GM12878 (cell line): Measurements from ENCODE around the gene TMEM50A. TPM values are rescaled to one million over a fixed set of nuclear protein-coding genes. Genes with fewer than 3 reads are reported as not detected.
A peak's percentile ranks its signal among the peaks of the same experiment; 100 is the strongest.
"Not testable (repeated sequence)": the region's sequence is repeated elsewhere in the genome, so short reads cannot be mapped to it uniquely, and the experiment has no call there.

Experiments used
- ATAC-seq: fragments of 200-7000 bp; cut with Tn5 transposase; 3 replicates; pipeline ENCODE4 v1.9.1; 2020; ENCODE audit warnings: mild to moderate bottlenecking, moderate library complexity
- BruUV-seq: library from RNA; stranded (reverse); fragments of 400-500 nt; replicated peaks from 2 replicates; lab custom pipeline; 2021; lab: Mats Ljungman, UMichigan
- CTCF ChIA-PET: fragments of 300-600 bp; sonication (Branson Sonifier 250); formaldehyde crosslinking; extraction: SDS; loops from one replicate; lab custom pipeline; 2021; ENCODE audit warnings: inconsistent platforms; lab: Yijun Ruan, JAX
- POLR2A ChIA-PET: fragments of 350-600 bp; formaldehyde crosslinking; extraction: SDS; loops from one replicate; lab custom pipeline; 2021; ENCODE audit warnings: inconsistent platforms; lab: Charles Lee
- RAD21 ChIA-PET: fragments of 300-600 bp; sonication (Branson Sonifier 250); formaldehyde crosslinking; loops from one replicate; lab custom pipeline; 2023; ENCODE audit warnings: antibody characterized with exemption; ENCODE audit not compliant: unreplicated experiment; lab: Charles Lee
- SMC1A ChIA-PET: fragments of 300-600 bp; sonication (Branson Sonifier 250); formaldehyde crosslinking; loops from one replicate; lab custom pipeline; 2023; ENCODE audit not compliant: unreplicated experiment, uncharacterized antibody; lab: Charles Lee
- DNase-seq: peaks from one replicate; pipeline ENCODE4 v3.0.0-alpha.2; 2011; ENCODE audit warnings: low read depth, low spot score
- FAIRE-seq: peaks from 3 replicates; lab custom pipeline; 2011; peaks lifted over from hg19 to GRCh38; lab: Jason Lieb, UNC
- H2AFZ ChIP-seq: 2 replicates; pipeline ENCODE4 v1.6.0; 2011; ENCODE audit warnings: low read depth, low read length, control low read depth; ENCODE audit not compliant: control insufficient read depth
- H3K27ac ChIP-seq: 2 replicates; pipeline ENCODE4 v1.5.1; 2011; ENCODE audit warnings: control low read depth; ENCODE audit not compliant: control insufficient read depth, insufficient read depth
- H3K27me3 ChIP-seq, 2 experiments: replicated peaks in 1 of 2; 2 replicates each; pipeline versions ENCODE4 v1.6.0 to v1.6.1; 2011; ENCODE audit warnings: low read length in 1 of 2; ENCODE audit not compliant: control insufficient read depth in 2 of 2, insufficient read depth in 2 of 2
- H3K36me3 ChIP-seq, 2 experiments: 2 replicates each; pipeline ENCODE4 v1.5.1; 2011; ENCODE audit warnings: low read length in 1 of 2; ENCODE audit not compliant: control insufficient read depth in 2 of 2, insufficient read depth in 2 of 2
- H3K4me1 ChIP-seq: 2 replicates; pipeline ENCODE4 v1.6.1; 2011; ENCODE audit warnings: mild to moderate bottlenecking, low read length, moderate library complexity, mixed read lengths; ENCODE audit not compliant: control insufficient read depth, insufficient read depth
- H3K4me2 ChIP-seq: 2 replicates; pipeline ENCODE4 v1.6.0; 2011; ENCODE audit warnings: control low read depth; ENCODE audit not compliant: control insufficient read depth, insufficient read depth
- H3K4me3 ChIP-seq: fragments of 200-600 bp; sonication (generic); 2 replicates; pipeline ENCODE4 v1.5.1; 2016
- H3K79me2 ChIP-seq: 2 replicates; pipeline ENCODE4 v1.6.0; 2011; ENCODE audit warnings: low read length; ENCODE audit not compliant: control insufficient read depth, insufficient read depth
- H3K9ac ChIP-seq: 2 replicates; pipeline ENCODE4 v1.8.0; 2011; ENCODE audit warnings: low read length, control low read depth, mixed read lengths; ENCODE audit not compliant: control insufficient read depth, insufficient read depth
- H3K9me3 ChIP-seq: replicated peaks from 3 replicates; pipeline ENCODE4 v1.5.1; 2011; ENCODE audit warnings: mild to moderate bottlenecking, low read length; ENCODE audit not compliant: control insufficient read depth, insufficient read depth
- H4K20me1 ChIP-seq: 2 replicates; pipeline ENCODE4 v1.6.0; 2011; ENCODE audit not compliant: control insufficient read depth, insufficient read depth
- CREB1 ChIP-seq: IDR thresholded peaks from 2 replicates; pipeline ENCODE4 v1.6.1; 2012; ENCODE audit warnings: low read depth, mild to moderate bottlenecking, inconsistent platforms
- FOXM1 ChIP-seq: IDR thresholded peaks from 2 replicates; pipeline ENCODE4 v1.6.1; 2012; ENCODE audit warnings: low read depth, mild to moderate bottlenecking, inconsistent platforms, low read length, moderate library complexity
- IKZF1 ChIP-seq: fragments of 450-650 bp; conservative IDR thresholded peaks from 2 replicates; pipeline ENCODE4 v1.6.1; 2017; ENCODE audit warnings: antibody characterized with exemption, mild to moderate bottlenecking
- KLF5 ChIP-seq: fragments of 450-650 bp; IDR thresholded peaks from 2 replicates; pipeline ENCODE4 v1.6.1; 2014; ENCODE audit warnings: mild to moderate bottlenecking; ENCODE audit not compliant: partially characterized antibody
- MTA3 ChIP-seq: IDR thresholded peaks from 2 replicates; pipeline ENCODE4 v1.6.1; 2012; ENCODE audit warnings: low read length, inconsistent platforms, borderline replicate concordance
- NBN ChIP-seq: fragments of 450-650 bp; IDR thresholded peaks from 2 replicates; pipeline ENCODE4 v1.6.1; 2016
- NR2C2 ChIP-seq: IDR thresholded peaks from 2 replicates; pipeline ENCODE4 v1.6.1; 2011; ENCODE audit warnings: borderline replicate concordance, low read depth; ENCODE audit not compliant: control insufficient read depth, insufficient read length
- NR2F1 ChIP-seq: fragments of 450-650 bp; conservative IDR thresholded peaks from 2 replicates; pipeline ENCODE4 v1.6.1; 2017; ENCODE audit warnings: mild to moderate bottlenecking
- PML ChIP-seq: IDR thresholded peaks from 2 replicates; pipeline ENCODE4 v1.6.1; 2012; ENCODE audit warnings: low read length, inconsistent platforms
- POLR2A ChIP-seq: IDR thresholded peaks from 2 replicates; pipeline ENCODE4 v1.6.1; 2011; ENCODE audit warnings: low read depth, mild to moderate bottlenecking, low read length
- SMAD5 ChIP-seq: IDR thresholded peaks from 2 replicates; pipeline ENCODE4 v1.6.1; 2016; ENCODE audit warnings: antibody characterized with exemption, low read depth
- STAT3 ChIP-seq: IDR thresholded peaks from 2 replicates; pipeline ENCODE4 v1.6.1; 2011; ENCODE audit warnings: low read depth, low read length, improper control_type of control experiment
- ZNF207 ChIP-seq: fragments of 450-650 bp; IDR thresholded peaks from 2 replicates; pipeline ENCODE4 v1.6.1; 2014; ENCODE audit warnings: antibody characterized with exemption, mild to moderate bottlenecking, borderline replicate concordance
- ZNF24 ChIP-seq: fragments of 450-650 bp; IDR thresholded peaks from 2 replicates; pipeline ENCODE4 v1.6.1; 2017; ENCODE audit warnings: antibody characterized with exemption, mild to moderate bottlenecking
- WGBS: methylation state at CpG from one replicate; pipeline ENCODE4 v1.1.6; 2016; ENCODE audit warnings: low lambda C conversion rate; ENCODE audit not compliant: insufficient replicate concordance, insufficient coverage; ENCODE audit errors: missing lambda C conversion rate; 5-methylcytosine and 5-hydroxymethylcytosine counted together
- in situ Hi-C: fragments of 300-500 bp; cut with MboI; formaldehyde crosslinking; loops from 9 replicates; pipeline ENCODE4 v1.14.3; 2018; ENCODE audit warnings: mixed read lengths
- intact Hi-C: fragments of 100-400 bp; cut with micrococcal nuclease; formaldehyde crosslinking; loops from one replicate; pipeline ENCODE4 v1.14.2; 2022; ENCODE audit not compliant: unreplicated experiment
- polyA plus RNA-seq, 11 experiments: library from polyadenylated mRNA; depleted of rRNA in 4 of 11; unstranded in 6 of 11; stranded (reverse) in 5 of 11; fragments of >200 nt; fragmentation: Nextera tagmentation in 4 of 11; fragmentation: Illumina TruSeq in 1 of 11; extraction: Ambion mirVana in 4 of 11; extraction: Trizol in 1 of 11; gene quantifications; 1 replicate in 1 of 11; 2 replicates in 10 of 11; pipeline versions ENCODE4 v1.2.1 to v1.2.3, GENCODE V29; 2011 to 2016; ENCODE audit warnings: inconsistent platforms in 2 of 11, missing spikeins in 2 of 11, low read depth in 1 of 11
- total RNA-seq, 4 experiments: library from RNA; depleted of rRNA in 3 of 4; stranded (reverse); fragments of >200 nt in 3 of 4; fragmentation: Illumina TruSeq in 1 of 4; extraction: Trizol in 1 of 4; gene quantifications; 2 replicates each; pipeline versions ENCODE4 v1.2.1 to v1.2.3, GENCODE V29; 2013 to 2021
- TF ChIP-seq, protein P1 (sequence below): fragments of 450-650 bp; IDR thresholded peaks from 2 replicates; pipeline ENCODE4 v1.6.1; 2018; ENCODE audit warnings: borderline replicate concordance, mild to moderate bottlenecking; ENCODE audit not compliant: partially characterized antibody
- TF ChIP-seq, protein P2 (sequence below): fragments of 450-650 bp; IDR thresholded peaks from 2 replicates; pipeline ENCODE4 v1.6.1; 2016; ENCODE audit warnings: mild to moderate bottlenecking
- TF ChIP-seq, protein P3 (sequence below): IDR thresholded peaks from 2 replicates; pipeline ENCODE4 v1.6.1; 2012; ENCODE audit warnings: low read depth, low read length, improper control_type of control experiment
- TF ChIP-seq, protein P4 (sequence below): fragments of 450-650 bp; IDR thresholded peaks from 2 replicates; pipeline ENCODE4 v1.6.1; 2017; ENCODE audit warnings: mild to moderate bottlenecking, low read depth, inconsistent platforms; ENCODE audit not compliant: poor library complexity, severe bottlenecking

Gene TMEM50A
- total and polyA plus RNA-seq, 10 of the 15 experiments (the other 5 are each of a cell fraction or from before 2014, with no cell fraction given), result 23.5 to 148 (median 85.5) TPM

DNA sequence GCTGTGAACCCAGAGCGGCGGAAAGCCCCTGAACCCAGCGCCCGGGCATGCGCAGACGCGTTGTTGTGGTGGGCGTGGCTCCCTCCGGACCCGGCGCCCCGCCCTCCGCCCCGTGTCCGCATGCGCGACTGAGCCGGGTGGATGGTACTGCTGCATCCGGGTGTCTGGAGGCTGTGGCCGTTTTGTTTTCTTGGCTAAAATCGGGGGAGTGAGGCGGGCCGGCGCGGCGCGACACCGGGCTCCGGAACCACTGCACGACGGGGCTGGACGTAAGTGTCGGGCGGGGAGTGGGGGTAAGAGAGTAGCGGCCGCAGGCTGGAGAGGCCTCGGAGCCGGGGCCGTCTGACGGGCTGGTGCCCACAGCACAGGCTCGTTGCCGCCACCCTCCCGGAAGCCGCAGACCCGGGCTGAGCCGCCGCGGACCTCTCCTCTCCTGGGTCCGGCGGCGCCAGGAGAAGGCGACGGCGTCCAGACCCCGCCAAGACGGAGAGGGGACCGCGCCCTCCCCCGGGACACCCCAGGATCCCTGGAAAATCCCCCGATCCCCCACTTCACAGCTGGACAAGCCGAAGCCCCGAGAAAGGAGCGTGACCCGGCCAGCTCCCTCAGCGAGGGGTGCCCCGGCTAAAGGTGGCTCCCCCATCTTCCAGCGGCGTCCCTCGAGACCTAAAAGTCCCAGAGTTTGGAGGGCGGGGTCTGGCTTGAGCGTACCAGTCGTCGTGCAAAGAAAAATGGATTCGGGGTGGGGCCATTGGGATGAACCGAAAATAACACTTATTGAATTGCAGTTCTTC lies at the start of gene TMEM50A (continued):
- TF ChIP-seq, protein P1, sequence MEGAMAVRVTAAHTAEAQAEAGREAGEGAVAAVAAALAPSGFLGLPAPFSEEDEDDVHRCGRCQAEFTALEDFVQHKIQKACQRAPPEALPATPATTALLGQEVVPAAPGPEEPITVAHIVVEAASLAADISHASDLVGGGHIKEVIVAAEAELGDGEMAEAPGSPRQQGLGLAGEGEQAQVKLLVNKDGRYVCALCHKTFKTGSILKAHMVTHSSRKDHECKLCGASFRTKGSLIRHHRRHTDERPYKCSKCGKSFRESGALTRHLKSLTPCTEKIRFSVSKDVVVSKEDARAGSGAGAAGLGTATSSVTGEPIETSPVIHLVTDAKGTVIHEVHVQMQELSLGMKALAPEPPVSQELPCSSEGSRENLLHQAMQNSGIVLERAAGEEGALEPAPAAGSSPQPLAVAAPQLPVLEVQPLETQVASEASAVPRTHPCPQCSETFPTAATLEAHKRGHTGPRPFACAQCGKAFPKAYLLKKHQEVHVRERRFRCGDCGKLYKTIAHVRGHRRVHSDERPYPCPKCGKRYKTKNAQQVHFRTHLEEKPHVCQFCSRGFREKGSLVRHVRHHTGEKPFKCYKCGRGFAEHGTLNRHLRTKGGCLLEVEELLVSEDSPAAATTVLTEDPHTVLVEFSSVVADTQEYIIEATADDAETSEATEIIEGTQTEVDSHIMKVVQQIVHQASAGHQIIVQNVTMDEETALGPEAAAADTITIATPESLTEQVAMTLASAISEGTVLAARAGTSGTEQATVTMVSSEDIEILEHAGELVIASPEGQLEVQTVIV, result peak; percentile 58
- TF ChIP-seq KLF5 (peak; percentile 68), ZNF207 (peak; percentile 31; the same call in 1 of the 2 replicates), NBN (peak; percentile 75; the same call in 1 of the 2 replicates), NR2C2 (no peak), SMAD5 (peak; percentile 74; the same call in 1 of the 2 replicates), FOXM1 (no peak), PML (peak; percentile 69; the same call in 1 of the 2 replicates), IKZF1 (peak; percentile 92), MTA3 (no peak), STAT3 (no peak), POLR2A (peak; percentile 81), NR2F1 (peak; percentile 83), CREB1 (peak; percentile 35; the same call in 1 of the 2 replicates), ZNF24 (no peak)
- TF ChIP-seq, protein P2, sequence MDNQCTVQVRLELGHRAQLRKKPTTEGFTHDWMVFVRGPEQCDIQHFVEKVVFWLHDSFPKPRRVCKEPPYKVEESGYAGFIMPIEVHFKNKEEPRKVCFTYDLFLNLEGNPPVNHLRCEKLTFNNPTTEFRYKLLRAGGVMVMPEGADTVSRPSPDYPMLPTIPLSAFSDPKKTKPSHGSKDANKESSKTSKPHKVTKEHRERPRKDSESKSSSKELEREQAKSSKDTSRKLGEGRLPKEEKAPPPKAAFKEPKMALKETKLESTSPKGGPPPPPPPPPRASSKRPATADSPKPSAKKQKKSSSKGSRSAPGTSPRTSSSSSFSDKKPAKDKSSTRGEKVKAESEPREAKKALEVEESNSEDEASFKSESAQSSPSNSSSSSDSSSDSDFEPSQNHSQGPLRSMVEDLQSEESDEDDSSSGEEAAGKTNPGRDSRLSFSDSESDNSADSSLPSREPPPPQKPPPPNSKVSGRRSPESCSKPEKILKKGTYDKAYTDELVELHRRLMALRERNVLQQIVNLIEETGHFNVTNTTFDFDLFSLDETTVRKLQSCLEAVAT, result peak; percentile 48; the same call in 1 of the 2 replicates
- TF ChIP-seq, protein P3, sequence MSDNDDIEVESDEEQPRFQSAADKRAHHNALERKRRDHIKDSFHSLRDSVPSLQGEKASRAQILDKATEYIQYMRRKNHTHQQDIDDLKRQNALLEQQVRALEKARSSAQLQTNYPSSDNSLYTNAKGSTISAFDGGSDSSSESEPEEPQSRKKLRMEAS, result no peak
- TF ChIP-seq, protein P4, sequence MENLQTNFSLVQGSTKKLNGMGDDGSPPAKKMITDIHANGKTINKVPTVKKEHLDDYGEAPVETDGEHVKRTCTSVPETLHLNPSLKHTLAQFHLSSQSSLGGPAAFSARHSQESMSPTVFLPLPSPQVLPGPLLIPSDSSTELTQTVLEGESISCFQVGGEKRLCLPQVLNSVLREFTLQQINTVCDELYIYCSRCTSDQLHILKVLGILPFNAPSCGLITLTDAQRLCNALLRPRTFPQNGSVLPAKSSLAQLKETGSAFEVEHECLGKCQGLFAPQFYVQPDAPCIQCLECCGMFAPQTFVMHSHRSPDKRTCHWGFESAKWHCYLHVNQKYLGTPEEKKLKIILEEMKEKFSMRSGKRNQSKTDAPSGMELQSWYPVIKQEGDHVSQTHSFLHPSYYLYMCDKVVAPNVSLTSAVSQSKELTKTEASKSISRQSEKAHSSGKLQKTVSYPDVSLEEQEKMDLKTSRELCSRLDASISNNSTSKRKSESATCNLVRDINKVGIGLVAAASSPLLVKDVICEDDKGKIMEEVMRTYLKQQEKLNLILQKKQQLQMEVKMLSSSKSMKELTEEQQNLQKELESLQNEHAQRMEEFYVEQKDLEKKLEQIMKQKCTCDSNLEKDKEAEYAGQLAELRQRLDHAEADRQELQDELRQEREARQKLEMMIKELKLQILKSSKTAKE, result peak; percentile 38

DNA sequence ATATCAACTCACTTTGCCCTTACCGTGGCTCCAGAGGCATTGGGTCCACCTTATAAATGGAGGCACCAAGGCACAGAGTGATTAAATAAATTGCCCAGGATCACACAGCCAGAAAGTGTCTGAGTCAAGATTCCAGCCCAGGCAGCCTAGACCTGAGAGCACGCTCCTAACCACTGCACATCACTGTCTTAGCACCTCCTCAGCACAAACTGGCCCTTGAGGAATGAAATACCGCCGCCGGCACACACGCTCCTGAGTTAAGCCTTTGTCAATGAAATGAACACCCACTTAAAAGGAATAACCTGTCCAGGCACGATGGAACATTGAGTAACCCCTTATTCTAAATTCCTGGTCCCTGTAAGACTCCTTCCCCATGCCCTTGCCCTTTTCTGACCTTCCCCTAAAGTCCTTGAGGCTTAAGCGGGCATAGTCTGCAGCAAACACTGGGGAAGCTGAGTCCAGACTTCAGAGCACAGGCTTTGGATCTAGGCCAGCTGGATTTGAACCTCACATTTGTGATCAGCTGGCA lies 49.5 kb upstream of the TMEM50A start:
- 20% methylated on average over 2 of the region's 8 CpGs for WGBS

More for the DNA sequence above, 49.5 kb upstream of the TMEM50A start:
- H3K27ac ChIP-seq, H4K20me1 ChIP-seq, ATAC-seq, RAD21 ChIA-PET, SMC1A ChIA-PET, H3K79me2 ChIP-seq, POLR2A ChIA-PET, H2AFZ ChIP-seq, H3K9ac ChIP-seq, DNase-seq, H3K4me1 ChIP-seq, H3K4me3 ChIP-seq, H3K36me3 ChIP-seq, H3K9me3 ChIP-seq, CTCF ChIA-PET, FAIRE-seq, H3K27me3 ChIP-seq, BruUV-seq, H3K4me2 ChIP-seq: not testable (repeated sequence)
- intact Hi-C loops, result loop anchor here (10.0 kb wide), 1 partner anchor 236 kb away; no protein-coding TSS in a partner anchor
- in situ Hi-C loops, result loop anchor here (10.0 kb wide), 1 partner anchor 136 kb away; the partner anchor contains the start of gene RHCE
